Activated CD8-positive, alpha-beta memory T cell treated with anti-CD3 and anti-CD28 coated beads, Interleukin-2, amount 50 U/mL, for 1 hour (primary cell): ENCODE data around the gene PTK6.

ENCODE experiments used
- DNase-seq: peaks from one replicate; pipeline ENCODE4 v3.0.0-alpha.2; 2020; ENCODE audit errors: extremely low read depth

PTK6 gene

DNA sequence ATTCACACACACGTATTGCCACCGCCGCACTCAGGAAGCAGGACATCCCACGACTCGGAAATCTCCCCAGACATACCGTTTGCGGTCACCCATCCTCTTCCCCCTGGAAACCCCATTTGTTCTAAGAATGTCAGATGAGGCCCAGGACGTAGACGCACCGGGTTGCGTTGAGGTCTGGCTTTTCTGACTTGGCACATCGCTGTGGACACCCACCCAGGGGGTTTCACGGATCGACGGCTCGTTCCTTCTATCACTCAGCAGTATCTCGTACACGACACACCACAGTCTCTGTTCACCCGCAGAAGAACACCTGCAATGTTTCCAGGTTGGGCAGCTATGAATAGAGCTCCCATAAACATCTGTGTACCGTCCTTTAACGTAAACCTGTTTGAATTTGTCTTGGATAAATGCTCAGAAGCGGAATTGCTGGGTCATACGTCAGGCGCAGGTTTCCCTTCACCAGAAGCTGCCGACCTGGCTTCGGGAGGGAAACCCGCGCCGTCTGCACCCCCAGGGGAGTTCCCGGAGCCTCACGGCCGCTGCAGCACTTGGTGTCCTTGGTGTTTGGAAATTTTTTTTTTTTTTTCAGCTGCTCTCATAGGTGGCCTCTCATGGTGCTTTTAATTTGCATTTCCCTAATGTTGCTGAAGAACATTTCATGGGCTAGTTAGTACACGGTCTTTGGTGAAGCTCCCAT is 29.0 kb downstream of the PTK6 start:
- DNase-seq: no peak

DNA sequence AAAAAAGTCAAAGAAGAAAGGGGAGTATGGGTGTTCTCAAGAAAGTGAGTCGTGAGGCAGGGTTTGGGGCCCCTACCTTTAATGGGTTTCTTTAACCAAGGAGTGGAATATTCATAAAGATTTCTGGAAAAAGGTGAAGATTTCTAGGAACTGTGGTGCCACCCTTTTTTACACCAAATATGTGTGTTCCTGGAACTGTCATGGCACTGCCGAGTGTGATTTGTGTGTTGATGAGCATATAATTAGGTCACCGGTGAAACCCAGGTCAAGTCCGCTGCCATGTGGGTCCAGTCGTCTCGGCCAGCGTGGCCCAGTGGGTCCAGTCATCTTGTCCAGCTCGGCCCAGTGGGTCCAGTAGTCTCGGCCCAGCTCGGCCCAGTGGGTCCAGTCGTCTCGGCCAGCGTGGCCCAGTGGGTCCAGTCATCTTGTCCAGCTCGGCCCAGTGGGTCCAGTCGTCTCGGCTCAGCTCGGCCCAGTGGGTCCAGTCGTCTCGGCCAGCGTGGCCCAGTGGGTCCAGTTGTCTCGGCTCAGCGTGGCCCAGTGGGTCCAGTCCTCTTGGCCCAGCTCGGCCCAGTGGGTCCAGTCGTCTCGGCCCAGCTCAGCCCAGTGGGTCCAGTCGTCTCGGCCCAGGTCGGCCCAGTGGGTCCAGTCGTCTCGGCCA is 30.0 kb downstream of the PTK6 start:
- DNase-seq: no peak

DNA sequence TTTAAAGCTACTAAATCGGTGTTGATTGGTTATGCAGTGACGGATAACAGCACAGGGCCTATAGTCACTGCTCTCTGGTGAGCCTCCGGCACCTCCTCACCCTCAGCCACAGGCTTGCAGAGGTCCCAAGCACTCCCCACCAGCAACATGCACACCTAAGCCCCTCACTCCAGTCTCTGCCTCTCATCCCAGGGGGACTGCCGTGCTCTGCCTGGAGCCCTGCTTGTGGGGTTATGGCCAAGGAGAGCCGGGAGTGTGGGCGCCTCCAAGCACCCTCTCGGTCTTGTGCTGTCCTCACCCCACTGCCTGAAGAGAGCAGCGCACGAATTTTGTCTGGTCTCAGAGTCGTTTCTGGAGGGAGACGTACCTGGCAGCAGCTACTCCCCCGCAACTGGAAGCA is 31.5 kb downstream of the PTK6 start:
- no peak for DNase-seq

DNA sequence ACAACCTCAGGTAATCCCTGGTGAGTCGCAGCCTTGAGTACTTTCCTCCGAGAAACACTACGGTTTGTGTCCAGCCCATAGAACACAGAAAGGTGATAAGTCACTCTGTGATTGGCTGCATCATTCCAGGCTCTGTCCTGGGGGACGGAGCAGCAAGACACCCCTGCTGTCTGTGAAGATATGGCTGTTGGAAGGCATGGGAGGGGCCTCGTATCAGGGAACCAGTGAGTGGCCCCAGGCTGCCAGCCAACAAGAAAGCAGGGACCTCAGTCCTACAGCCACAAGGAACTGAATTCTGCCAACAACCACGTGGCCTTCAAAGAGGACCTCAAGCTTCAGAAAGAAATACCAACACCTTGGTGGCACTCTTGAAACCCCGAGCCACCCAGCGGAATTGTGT is 31.9 kb downstream of the PTK6 start:
- no peak for DNase-seq

DNA sequence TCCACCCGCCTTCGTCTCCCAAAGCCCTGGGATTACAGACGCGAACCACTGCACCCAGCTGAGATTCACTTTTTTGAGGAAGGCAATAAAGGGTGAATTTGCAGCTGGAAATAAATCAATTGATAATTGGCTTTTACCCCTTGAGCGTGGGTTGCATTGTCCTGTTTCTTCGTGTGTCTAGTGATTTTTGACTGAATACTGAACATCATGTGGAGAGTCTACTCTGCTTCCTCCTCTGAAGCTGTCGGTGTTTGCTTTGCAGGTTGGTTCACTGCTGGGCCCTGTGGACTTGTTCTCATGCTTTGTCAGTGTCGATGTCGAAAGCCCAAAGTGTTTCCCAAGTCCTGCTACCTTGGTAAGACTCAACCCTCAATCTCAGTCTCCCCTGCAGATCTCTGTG is 32.5 kb downstream of the PTK6 start:
- no peak for DNase-seq

DNA sequence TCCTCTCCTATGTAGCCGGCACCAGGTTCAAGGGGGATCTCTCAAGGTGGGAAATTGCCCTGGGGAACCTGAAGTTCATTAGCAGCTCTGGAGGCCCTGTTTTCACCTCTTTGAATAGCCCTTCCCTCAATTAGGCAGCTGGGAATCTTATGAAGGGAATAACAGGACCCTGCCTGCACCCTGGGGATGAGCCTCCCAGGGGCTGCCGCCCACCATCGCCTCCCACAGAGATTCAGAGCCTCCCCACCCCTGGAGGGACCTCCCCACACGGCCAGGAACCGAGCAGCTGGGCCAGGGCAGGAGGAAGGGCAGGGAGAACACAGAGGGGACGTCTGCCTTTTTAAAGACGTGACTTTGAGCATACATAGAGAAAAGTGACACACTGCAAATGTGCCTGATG is 33.7 kb downstream of the PTK6 start:
- no peak for DNase-seq

DNA sequence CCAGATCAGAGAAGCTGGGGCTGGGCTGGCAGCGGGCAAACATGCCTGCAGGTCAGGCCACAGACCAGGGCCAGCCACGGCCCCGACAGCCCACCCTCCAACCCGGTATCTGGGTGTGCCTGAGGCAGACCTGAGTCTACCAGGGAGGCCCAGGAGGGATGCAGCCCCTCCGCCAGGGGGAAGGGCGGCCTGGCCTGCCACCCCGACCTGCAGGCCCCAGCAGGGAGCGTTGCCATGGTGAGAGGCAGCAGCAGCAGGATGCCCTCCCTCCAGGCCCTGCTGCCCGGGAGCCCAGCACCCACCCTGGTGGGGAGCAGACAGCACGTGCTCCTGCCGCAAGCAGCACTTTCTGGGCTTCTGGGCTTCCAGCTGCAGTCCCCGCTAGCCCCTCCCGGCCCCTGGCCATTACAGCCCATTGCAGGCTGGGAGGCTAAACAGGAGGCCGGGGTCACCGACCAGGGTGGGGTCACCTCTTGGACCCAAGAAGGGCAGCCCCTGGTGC is 34.5 kb downstream of the PTK6 start:
- DNase-seq: no peak

DNA sequence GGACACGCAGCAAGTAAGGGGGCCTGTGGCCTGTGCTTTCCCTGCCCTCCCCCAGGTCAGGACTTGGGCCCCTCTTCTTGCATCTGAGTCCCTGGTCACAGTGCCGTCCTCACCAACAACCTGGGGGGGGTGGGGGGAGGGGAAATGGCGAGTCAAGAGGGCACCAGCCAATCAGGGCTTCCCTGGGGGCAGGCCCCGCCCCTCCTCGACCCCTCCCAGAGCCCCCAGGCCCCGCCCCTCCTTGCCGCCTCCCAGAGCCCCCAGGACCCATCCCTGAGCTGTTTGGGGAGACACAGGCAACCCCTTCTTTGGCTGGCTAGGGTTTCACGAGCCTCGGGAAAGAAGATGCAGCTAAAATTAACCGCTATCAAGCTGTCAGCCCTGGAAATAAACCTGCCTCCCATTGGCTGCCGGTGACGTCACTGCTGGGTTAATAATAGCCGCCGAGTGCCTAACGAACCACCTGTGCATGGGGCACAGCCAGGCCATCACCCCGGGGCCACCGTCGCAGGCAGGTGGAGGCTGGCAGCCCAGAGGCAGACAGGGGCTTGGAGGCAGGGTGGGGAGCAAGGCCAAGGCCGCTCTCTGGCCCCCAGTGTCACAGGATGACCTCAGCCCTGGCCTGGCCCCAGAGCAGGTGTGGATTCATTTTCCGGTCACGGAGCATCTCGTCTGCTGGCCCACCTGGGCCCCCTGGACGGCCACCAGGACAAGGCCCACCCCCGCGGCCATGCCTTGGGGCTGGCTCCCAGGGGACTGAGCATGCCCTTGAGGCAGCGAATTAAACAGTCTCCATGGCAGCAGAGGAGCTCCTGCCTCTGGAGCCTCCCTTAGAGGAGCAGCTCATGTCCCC is 35.1 kb downstream of the PTK6 start:
- DNase-seq: no peak

DNA sequence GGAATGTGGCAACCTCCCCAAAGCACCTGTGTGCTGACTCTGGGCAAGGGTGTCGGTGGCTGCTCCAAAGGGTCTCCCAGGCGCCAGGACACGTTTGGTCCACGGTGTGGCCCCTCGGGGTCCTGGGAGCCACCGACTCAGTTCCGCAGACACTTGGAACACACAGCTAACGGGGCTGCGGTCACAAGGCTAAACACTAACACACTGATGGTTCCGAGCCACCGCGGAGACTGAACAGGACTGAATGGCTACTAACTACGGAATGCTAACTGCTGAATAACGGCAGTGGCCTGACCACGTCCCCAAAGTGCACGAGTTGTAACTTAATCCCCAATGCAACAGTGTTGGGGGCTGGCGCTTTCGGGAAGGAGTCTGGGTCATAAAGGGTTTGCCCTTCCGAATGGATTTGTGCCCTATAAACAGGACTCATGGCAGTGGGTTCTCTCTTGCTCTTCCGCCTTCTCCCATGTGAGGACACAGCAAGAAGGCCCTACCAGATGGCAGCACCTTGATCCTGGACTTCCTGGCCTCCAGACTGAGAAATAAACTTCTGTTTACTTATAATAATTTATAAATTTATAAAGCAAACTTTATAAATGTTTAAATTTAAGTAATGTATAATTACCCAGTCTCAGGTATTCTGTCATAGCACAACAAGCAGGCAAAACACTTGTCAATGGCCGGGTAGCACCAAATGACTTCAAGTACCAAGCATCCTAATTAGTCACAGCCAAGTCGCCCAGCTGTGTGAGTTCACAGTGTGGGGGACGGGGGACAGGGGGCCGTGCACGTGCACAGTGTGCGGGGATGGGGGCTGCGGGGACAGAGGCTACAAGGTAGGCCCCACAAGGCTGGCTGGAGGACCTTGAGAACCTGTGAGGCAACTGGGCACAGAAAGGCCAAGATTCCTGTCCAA is 36.0 kb downstream of the PTK6 start:
- no peak for DNase-seq

DNA sequence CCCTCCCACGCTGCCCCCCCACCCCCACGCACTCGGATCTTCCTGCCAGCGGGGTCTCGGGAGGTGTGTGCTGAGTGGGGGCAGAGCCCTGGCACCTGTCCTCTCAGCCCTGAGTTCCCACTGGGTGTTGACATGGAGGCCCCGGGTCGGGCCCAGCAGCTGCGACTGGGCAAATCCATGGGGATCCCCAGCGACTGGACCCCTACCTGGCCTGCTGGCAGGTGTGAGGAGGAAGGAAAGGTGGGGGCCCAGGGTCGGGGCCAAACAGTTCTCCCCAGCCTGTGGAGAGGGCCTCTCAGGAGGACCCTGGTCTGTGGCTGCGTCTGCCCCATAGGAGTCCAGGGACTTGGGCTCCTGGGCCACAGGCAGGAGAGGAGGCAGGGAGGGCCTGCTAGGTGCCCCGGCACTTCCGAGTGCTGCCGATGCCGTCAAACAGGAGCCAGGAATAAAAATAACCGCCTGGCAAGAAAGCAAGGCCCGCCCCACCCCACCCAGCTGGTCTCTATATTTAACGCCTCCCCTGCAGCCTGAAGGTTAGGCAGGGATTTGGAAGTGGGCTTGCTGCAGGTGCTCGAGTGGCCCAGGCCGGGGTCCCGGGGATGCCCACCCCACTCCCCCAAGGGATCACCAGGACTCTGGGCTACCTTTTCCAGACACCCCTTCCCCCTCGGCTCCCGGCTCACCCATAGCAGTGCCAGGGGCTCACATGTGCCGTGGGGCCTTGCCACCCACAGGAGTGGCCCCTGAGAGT is 36.9 kb downstream of the PTK6 start:
- no peak for DNase-seq

DNA sequence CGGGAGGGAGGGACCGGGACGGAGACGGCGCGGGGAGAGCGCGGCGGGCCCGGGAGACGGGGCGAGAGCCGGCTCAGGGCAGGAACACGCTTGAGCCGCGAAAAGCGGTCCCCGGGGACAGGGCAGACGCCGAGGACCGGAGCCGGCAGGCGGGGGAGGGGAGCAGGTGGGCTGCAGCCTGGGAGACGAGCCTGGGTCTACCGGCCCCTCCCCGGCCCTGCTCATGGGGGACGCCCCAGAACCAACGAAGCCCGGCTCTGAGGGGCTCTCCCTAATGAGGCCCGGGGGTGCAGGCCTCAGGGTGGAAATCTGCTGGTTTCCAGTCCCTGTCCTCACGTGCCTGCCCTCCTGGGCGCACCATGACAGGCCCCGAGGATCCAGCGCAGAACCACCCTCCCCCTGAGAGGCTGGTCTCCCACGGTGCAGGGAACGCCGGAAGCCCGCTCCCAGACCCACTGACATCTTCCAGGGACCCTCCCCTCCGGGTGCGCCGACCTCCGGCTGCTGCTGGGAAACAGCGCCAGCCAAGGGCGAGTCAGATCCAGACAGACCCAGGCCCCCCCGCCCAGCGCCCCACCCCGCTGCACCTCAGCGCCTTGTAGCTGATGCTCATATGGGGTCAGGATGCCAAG is 37.7 kb downstream of the PTK6 start:
- DNase-seq: no peak

DNA sequence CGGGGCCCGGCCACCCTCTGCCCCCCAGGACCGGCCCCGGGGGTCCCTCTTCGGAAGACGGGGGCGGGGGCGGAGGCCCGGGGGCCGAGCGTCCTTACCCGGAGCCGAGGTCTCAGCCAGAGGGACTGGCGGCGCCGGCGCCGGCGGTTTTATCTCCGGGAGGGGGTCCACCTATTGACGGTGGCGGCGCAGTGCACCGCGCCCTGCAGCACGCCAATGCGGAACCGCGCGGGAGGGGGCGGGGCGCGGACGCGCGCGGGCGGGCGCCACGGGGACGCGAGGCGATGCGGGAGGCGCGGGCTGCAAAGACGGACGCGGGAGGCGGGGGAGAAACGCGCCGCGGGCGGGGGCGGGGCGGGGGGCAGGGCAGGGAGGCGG is 38.2 kb downstream of the PTK6 start, which contains the start of gene EEF1A2:
TSS of gene EEF1A2 (minus strand) at position 124 of the 378 bp plus-strand sequence. CDS start 1,320 bp downstream, outside the sequence.
- no peak for DNase-seq

DNA sequence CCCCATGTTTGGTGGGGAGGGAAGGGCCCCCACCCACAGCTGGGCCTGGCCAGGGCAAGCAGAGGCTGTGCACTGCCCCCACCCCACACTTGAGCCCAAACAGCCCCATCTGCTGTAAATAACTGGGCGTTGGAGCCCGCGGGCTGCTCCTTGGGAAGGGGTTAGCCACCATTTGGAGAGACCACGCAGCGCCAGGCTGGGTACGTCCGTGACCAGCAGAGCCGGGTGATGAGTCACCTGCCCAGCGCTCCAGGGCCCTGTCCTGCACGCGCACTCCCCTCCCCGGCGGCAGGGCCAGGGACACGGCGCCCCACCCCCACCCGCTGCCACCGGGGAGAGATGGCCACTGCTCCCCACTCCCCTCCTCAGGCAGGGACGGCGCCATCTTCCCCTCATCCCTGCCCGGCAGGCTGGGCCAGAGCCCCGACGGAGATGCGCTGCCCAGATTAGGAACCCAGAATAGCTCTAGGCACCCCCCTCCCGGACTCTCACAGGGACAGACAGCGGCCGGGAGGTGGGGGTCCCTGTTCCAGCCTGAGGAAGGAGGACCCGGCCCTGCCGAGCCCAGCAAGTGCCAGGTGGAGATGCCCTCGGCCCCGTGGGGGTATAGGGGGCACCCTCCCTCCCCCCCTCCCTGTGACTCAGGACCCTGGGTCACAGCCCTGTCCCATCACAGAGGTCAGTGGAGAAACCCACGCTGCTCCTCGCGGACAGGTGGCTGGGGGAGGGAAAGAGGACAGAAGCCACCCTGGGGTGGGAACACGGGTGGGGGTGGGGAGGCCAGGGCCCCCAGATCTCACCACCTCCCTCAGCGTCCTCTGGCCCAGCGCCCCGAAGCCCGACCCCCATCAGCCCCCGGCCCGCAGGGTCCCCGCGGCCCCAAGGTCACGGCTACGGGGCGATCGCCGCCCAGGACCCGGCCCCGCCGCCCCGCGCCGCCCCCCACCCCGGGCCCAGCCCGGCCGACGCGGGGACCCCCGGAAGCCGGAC is 38.9 kb downstream of the PTK6 start:
- no peak for DNase-seq

DNA sequence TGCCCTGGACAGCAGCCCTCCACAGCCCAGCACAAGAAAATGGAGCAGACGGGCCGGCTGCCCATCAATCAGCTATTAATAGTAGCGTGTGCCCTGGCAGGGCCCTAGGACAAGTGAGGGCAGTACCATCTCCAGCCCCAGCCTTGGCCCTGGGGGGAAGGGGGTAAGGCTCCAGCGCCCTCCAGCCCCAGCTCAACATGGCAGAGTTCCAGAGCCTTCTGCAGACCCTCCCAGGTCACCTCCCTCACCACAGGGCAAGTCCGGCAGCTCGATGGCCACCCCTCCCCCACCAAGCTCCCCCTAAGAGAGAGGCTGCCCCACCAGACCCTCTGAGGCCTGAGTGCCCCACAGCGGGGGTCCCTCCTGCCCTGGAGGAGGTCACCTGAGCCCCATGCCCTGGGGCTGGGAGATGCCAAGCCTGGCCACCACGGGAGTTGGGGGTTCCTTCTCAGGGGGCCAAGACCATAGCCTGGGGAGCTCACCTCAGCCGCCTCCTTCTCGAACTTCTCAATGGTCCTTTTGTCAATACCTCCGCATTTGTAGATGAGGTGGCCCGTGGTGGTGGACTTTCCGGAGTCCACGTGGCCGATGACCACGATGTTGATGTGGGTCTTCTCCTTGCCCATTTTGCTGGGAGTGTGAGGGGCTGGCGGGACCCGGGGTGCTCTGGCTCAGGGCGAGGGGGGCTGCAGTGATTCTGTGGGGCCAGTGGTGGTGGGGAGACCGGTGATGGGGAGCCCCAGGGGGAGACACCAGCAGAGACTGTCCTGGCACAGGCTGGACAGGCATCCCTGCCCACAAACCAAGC is 39.8 kb downstream of the PTK6 start:
- no peak for DNase-seq

DNA sequence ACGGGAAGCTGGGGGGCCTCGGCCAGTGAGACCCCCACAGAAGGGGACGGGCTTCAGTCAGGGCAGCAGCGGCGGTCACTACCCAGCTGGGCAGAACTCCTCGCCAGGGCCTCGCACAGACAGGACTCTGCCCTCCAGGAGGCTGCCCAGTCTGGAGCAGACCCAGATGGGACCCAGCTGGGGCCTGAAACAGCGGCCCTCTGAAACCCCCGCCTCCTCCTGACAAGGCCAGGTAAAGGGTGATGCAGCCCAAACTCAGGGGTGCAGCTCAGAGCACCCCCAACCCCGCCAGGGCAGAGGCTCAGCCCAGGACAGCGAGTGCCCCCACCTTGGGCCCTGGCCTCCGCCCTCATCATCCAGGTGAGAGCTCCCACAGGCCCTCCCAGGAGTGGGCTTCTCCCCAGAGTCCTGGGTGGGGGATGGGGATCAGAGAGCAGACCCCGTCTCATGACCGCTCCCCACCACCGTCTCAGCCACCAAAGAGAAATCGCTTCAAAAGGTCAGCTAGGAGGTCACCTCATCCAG is 40.5 kb downstream of the PTK6 start:
- no peak for DNase-seq

DNA sequence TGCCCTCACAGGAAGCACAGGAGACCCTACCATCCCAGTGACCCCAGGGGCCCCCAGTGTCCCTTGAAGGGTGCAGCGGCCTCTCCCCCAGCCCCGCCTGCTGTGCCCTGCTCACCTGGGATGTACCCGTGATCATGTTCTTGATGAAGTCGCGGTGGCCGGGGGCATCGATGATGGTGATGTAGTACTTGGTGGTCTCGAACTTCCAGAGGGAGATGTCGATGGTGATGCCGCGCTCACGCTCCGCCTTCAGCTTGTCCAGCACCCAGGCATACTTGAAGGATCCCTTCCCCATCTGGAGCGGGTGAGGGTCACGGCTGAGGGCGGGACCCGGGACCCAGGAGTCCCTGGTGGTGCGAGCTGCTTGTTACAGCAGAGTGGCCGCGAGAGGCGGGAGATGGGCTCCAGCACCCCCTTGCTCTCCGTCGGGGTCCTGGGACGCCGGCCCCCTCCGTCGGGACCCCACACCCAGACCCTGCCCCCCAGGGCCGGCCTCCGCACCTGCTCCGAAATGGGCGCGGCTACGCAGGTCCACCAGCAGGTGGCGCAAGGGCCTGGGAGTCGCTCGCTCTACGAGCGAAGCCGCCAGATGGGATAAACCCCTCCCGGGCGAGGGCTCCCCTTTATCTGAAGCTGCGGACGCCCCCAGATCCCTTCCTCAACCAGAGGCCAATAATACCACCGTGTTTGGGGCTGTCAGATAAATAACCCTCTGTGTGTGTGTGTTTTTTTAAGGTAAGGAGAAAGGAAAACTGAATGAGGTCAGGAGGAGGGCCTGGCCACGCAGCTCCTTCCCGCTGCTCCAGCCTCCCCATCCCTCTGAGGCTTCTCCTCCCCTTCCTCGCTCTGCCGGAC is 41.2 kb downstream of the PTK6 start:
- peak; percentile 47 for DNase-seq

DNA sequence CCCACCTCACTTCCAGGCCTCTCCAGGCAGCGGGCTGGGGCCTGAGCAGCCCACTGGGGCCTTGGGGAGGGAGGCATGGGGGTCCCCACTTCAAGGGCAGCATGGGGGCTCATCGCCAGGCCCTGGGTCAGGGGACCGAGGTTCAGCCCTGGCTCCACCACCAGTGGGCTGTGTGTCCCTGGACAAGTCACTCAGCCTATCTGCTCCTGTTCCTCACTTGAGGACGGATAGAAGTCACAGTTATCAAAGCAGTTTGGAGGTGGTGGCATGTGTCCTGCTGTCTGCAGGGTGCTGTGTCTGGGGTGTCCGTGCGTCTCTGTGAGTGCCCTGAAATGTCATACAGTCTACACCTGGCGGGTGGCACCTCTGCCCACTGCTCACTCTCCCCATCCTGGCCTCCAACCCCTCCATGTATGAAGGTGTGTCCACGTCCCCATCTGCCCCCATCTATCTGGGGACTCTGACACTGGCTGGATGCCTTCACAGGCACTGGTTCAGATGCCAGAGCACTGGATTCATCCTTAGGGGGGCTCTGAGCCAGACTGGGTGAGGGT is 41.9 kb downstream of the PTK6 start:
- no peak for DNase-seq
